Liver (tissue), 9 donors: ENCODE data around the gene RBM6. TPM values are rescaled to one million over a fixed set of nuclear protein-coding genes. Genes with fewer than 3 reads are reported as not detected.

Experiments used
- DNase-seq: peaks from one replicate; pipeline ENCODE4 v3.0.0-alpha.2; 2017; ENCODE audit warnings: low spot score
- H3K27ac ChIP-seq, 2 donors: one replicate each; pipeline ENCODE4 v1.7.0; 2013; ENCODE audit warnings: inconsistent platforms in 2 of 2, low read length in 2 of 2, control low read depth in 1 of 2, low read depth in 1 of 2, mild to moderate bottlenecking in 1 of 2
- H3K27me3 ChIP-seq, 4 donors: one replicate each; pipeline versions ENCODE4 v1.6.1 to v1.7.0; 2013; ENCODE audit warnings: low read length in 3 of 4, inconsistent platforms in 1 of 4, mild to moderate bottlenecking in 1 of 4, moderate library complexity in 1 of 4; ENCODE audit not compliant: control insufficient read depth in 4 of 4, insufficient read depth in 4 of 4
- H3K36me3 ChIP-seq, 4 donors: one replicate each; pipeline versions ENCODE4 v1.6.1 to v1.7.0; 2013; ENCODE audit warnings: low read length in 3 of 4, mild to moderate bottlenecking in 3 of 4, low read depth in 1 of 4, moderate library complexity in 1 of 4; ENCODE audit not compliant: control insufficient read depth in 4 of 4, insufficient read depth in 3 of 4
- H3K4me1 ChIP-seq, 4 donors: one replicate each; pipeline versions ENCODE4 v1.6.1 to v1.7.0; 2013; ENCODE audit warnings: low read length in 3 of 4, mild to moderate bottlenecking in 3 of 4, moderate library complexity in 1 of 4; ENCODE audit not compliant: control insufficient read depth in 4 of 4, insufficient read depth in 4 of 4
- H3K4me3 ChIP-seq, 3 donors: one replicate each; pipeline versions ENCODE4 v1.6.1 to v1.7.0; 2013; ENCODE audit warnings: low read length in 3 of 3, control low read depth in 1 of 3, low read depth in 1 of 3, mild to moderate bottlenecking in 1 of 3
- H3K9ac ChIP-seq, 2 donors: one replicate each; pipeline ENCODE4 v1.7.0; 2013; ENCODE audit warnings: low read length in 2 of 2, mild to moderate bottlenecking in 2 of 2, moderate library complexity in 2 of 2, control low read depth in 1 of 2, low read depth in 1 of 2
- H3K9me3 ChIP-seq, 4 donors: one replicate each; pipeline versions ENCODE4 v1.6.1 to v1.7.0; 2013; ENCODE audit warnings: low read length in 3 of 4; ENCODE audit not compliant: control insufficient read depth in 4 of 4
- EGR1 ChIP-seq, 2 donors: IDR thresholded peaks; 2 replicates each; pipeline ENCODE4 v1.6.1; 2016 to 2018; ENCODE audit warnings: antibody characterized with exemption in 2 of 2, low read depth in 2 of 2
- FOXA1 ChIP-seq: IDR thresholded peaks from 2 replicates; pipeline ENCODE4 v1.6.1; 2016; ENCODE audit warnings: antibody characterized with exemption
- FOXA2 ChIP-seq: IDR thresholded peaks from 2 replicates; pipeline ENCODE4 v1.6.1; 2016; ENCODE audit warnings: antibody characterized with exemption
- GABPA ChIP-seq, 2 donors: IDR thresholded peaks in 1 of 2; conservative IDR thresholded peaks in 1 of 2; 2 replicates each; pipeline ENCODE4 v1.6.1; 2016; ENCODE audit warnings: antibody characterized with exemption in 2 of 2, mild to moderate bottlenecking in 1 of 2, moderate library complexity in 1 of 2
- HNF4A ChIP-seq, 2 donors: conservative IDR thresholded peaks; 2 replicates each; pipeline ENCODE4 v1.6.1; 2016; ENCODE audit warnings: antibody characterized with exemption in 2 of 2, mild to moderate bottlenecking in 2 of 2
- HNF4G ChIP-seq: IDR thresholded peaks from 2 replicates; pipeline ENCODE4 v1.6.1; 2016; ENCODE audit warnings: antibody characterized with exemption
- JUND ChIP-seq, 2 donors: IDR thresholded peaks; 2 replicates each; pipeline ENCODE4 v1.6.1; 2016; ENCODE audit warnings: antibody characterized with exemption in 2 of 2
- NR2F2 ChIP-seq: IDR thresholded peaks from 2 replicates; pipeline ENCODE4 v1.6.1; 2016; ENCODE audit warnings: antibody characterized with exemption
- RAD21 ChIP-seq, 2 donors: IDR thresholded peaks; 2 replicates each; pipeline ENCODE4 v1.6.1; 2016; ENCODE audit warnings: antibody characterized with exemption in 2 of 2, mild to moderate bottlenecking in 2 of 2
- RXRA ChIP-seq, 2 donors: IDR thresholded peaks; 2 replicates each; pipeline ENCODE4 v1.6.1; 2017 to 2018; ENCODE audit warnings: antibody characterized with exemption in 2 of 2, mild to moderate bottlenecking in 1 of 2
- SP1 ChIP-seq: IDR thresholded peaks from 2 replicates; pipeline ENCODE4 v1.6.1; 2018; ENCODE audit warnings: antibody characterized with exemption, mild to moderate bottlenecking
- TAF1 ChIP-seq: conservative IDR thresholded peaks from 2 replicates; pipeline ENCODE4 v1.6.1; 2016; ENCODE audit warnings: antibody characterized with exemption, mild to moderate bottlenecking
- YY1 ChIP-seq: IDR thresholded peaks from 2 replicates; pipeline ENCODE4 v1.6.1; 2016; ENCODE audit warnings: antibody characterized with exemption, mild to moderate bottlenecking
- WGBS: extraction: QIAGEN DNeasy Blood & Tissue Kit; methylation state at CpG from one replicate; pipeline ENCODE4 v1.1.7; 2013; 5-methylcytosine and 5-hydroxymethylcytosine counted together
- polyA plus RNA-seq, 2 donors: library from polyadenylated mRNA; stranded (reverse) in 1 of 2; unstranded in 1 of 2; fragments of 200-250 nt in 1 of 2; fragments of >200 nt in 1 of 2; fragmentation: Nextera tagmentation in 1 of 2; extraction: Ambion mirVana in 1 of 2; gene quantifications; one replicate each; pipeline versions ENCODE4 v1.2.1 to v1.2.3, GENCODE V29; 2013 to 2015
- total RNA-seq, 2 donors: library from RNA; depleted of rRNA; stranded (reverse); fragments of >200 nt; gene quantifications; one replicate each; pipeline ENCODE4 v1.2.3, GENCODE V29; 2014
- TF ChIP-seq, protein P1 (sequence below): fragments of 150-350 bp; IDR thresholded peaks from 2 replicates; pipeline ENCODE4 v1.5.1; 2017; ENCODE audit warnings: improper control_type of control experiment, low read depth, low read length; ENCODE audit not compliant: missing input control
- TF ChIP-seq, protein P2 (sequence below): IDR thresholded peaks from 2 replicates; pipeline ENCODE4 v1.6.1; 2016; ENCODE audit warnings: antibody characterized with exemption
- TF ChIP-seq, protein P3 (sequence below): IDR thresholded peaks from 2 replicates; pipeline ENCODE4 v1.6.1; 2016; ENCODE audit warnings: antibody characterized with exemption
- TF ChIP-seq, protein P4 (sequence below): IDR thresholded peaks from 2 replicates; pipeline ENCODE4 v1.6.1; 2016; ENCODE audit warnings: antibody characterized with exemption, mild to moderate bottlenecking
- TF ChIP-seq, protein P5 (sequence below): IDR thresholded peaks from 2 replicates; pipeline ENCODE4 v1.6.1; 2016; ENCODE audit warnings: antibody characterized with exemption
- donor health status: healthy.
- donor health status: healthy.
- donor health status: healthy.
- donor health status: healthy.
- donor health status: healthy.

RBM6 gene
- total and polyA plus RNA-seq, 4 donors: 10.9 to 59.2 (median 37.5) TPM

DNA sequence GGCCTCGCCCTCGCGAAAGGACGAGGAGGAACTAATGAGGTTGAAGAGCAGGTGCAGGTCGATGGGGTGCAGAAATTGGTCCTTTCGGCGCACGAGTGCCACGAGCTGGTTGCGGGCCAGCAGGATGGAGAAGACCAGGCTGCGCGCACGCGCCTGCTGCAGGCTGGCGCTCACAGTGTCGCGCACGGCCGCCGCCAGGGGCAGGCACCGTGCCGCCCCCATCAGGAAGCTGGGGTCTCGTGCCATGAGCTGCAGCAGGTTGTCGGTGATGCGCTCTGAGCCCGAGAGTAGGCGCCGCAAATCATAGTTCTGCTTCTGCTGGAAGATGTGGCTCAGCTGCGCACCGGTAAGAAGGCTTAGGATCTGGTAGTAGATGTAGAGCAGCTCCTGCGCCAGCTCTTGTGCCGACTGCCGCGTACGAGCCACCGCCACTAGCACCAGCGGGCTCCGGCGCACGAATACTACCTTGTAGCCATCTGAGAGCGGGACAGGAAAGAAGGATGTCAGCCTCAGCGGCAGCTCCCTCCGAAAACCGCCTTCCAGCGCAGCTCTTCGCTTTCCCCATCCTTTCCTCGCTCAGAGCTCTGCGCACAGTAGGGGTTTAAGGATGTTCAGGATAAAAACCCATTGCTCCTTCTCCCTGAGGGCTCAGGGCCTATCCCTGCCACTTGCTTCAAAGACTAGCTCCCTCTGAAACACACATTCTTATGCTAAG is 29.4 kb upstream of the RBM6 start (continued):
- TF ChIP-seq, protein P1, sequence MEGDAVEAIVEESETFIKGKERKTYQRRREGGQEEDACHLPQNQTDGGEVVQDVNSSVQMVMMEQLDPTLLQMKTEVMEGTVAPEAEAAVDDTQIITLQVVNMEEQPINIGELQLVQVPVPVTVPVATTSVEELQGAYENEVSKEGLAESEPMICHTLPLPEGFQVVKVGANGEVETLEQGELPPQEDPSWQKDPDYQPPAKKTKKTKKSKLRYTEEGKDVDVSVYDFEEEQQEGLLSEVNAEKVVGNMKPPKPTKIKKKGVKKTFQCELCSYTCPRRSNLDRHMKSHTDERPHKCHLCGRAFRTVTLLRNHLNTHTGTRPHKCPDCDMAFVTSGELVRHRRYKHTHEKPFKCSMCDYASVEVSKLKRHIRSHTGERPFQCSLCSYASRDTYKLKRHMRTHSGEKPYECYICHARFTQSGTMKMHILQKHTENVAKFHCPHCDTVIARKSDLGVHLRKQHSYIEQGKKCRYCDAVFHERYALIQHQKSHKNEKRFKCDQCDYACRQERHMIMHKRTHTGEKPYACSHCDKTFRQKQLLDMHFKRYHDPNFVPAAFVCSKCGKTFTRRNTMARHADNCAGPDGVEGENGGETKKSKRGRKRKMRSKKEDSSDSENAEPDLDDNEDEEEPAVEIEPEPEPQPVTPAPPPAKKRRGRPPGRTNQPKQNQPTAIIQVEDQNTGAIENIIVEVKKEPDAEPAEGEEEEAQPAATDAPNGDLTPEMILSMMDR: no peak
- TF ChIP-seq JUND (IDR thresholded peaks at IDR 0.05) (no peak), FOXA2 (no peak), NR2F2 (no peak), RXRA (IDR thresholded peaks at IDR 0.05) (no peak), RAD21 (IDR thresholded peaks at IDR 0.05) (no peak), SP1 (no peak)
- TF ChIP-seq, protein P2, sequence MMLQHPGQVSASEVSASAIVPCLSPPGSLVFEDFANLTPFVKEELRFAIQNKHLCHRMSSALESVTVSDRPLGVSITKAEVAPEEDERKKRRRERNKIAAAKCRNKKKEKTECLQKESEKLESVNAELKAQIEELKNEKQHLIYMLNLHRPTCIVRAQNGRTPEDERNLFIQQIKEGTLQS: no peak

DNA sequence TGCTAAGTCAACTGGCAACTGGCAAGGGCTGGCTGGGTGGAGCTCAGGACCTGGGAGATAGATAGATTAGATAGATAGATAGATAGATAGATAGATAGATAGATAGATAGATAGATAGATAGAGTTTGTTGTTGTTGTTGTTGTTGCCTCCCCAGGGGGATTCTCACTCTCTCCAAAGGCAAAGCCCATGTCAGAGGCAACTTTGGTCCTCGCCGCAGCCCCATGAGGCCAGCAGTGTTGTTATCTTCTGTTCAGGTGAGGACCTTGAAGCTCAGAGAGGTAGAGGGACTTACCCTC is 28.9 kb upstream of the RBM6 start:
- H3K36me3 ChIP-seq: peaks cover 2 to 41% (median 6%) of the 10 kb centered on the region in 4 donors

More for the DNA sequence above, 28.9 kb upstream of the RBM6 start:
- Histone ChIP-seq H3K9me3 (no peaks in the 10 kb centered on the region), H3K4me3 (no peak overlapping the region), H3K9ac (no peak overlapping the region), H3K27ac (no peak overlapping the region), H3K27me3 (no peaks in the 10 kb centered on the region), H3K4me1 (peaks cover 0 to 4% (median under 1%) of the 10 kb centered on the region in 4 donors)
- TF ChIP-seq RXRA (IDR thresholded peaks at IDR 0.05) (no peak), HNF4A (conservative IDR thresholded peaks at IDR 0.05) (no peak), FOXA1 (no peak), JUND (IDR thresholded peaks at IDR 0.05) (no peak), EGR1 (IDR thresholded peaks at IDR 0.05; ENCODE audit: low read depth in 2 of 2) (no peak), TAF1 (no peak), SP1 (no peak), NR2F2 (no peak), RAD21 (IDR thresholded peaks at IDR 0.05) (no peak), GABPA (IDR thresholded peaks at IDR 0.05 in 1 of 2, conservative IDR thresholded peaks at IDR 0.05 in 1 of 2) (no peak), FOXA2 (no peak), YY1 (no peak), HNF4G (no peak)
- TF ChIP-seq, protein P3, sequence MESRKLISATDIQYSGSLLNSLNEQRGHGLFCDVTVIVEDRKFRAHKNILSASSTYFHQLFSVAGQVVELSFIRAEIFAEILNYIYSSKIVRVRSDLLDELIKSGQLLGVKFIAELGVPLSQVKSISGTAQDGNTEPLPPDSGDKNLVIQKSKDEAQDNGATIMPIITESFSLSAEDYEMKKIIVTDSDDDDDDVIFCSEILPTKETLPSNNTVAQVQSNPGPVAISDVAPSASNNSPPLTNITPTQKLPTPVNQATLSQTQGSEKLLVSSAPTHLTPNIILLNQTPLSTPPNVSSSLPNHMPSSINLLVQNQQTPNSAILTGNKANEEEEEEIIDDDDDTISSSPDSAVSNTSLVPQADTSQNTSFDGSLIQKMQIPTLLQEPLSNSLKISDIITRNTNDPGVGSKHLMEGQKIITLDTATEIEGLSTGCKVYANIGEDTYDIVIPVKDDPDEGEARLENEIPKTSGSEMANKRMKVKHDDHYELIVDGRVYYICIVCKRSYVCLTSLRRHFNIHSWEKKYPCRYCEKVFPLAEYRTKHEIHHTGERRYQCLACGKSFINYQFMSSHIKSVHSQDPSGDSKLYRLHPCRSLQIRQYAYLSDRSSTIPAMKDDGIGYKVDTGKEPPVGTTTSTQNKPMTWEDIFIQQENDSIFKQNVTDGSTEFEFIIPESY: no peak
- TF ChIP-seq, protein P1: no peak
- TF ChIP-seq, protein P4, sequence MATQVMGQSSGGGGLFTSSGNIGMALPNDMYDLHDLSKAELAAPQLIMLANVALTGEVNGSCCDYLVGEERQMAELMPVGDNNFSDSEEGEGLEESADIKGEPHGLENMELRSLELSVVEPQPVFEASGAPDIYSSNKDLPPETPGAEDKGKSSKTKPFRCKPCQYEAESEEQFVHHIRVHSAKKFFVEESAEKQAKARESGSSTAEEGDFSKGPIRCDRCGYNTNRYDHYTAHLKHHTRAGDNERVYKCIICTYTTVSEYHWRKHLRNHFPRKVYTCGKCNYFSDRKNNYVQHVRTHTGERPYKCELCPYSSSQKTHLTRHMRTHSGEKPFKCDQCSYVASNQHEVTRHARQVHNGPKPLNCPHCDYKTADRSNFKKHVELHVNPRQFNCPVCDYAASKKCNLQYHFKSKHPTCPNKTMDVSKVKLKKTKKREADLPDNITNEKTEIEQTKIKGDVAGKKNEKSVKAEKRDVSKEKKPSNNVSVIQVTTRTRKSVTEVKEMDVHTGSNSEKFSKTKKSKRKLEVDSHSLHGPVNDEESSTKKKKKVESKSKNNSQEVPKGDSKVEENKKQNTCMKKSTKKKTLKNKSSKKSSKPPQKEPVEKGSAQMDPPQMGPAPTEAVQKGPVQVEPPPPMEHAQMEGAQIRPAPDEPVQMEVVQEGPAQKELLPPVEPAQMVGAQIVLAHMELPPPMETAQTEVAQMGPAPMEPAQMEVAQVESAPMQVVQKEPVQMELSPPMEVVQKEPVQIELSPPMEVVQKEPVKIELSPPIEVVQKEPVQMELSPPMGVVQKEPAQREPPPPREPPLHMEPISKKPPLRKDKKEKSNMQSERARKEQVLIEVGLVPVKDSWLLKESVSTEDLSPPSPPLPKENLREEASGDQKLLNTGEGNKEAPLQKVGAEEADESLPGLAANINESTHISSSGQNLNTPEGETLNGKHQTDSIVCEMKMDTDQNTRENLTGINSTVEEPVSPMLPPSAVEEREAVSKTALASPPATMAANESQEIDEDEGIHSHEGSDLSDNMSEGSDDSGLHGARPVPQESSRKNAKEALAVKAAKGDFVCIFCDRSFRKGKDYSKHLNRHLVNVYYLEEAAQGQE: no peak
- TF ChIP-seq, protein P2: no peak
- TF ChIP-seq, protein P5, sequence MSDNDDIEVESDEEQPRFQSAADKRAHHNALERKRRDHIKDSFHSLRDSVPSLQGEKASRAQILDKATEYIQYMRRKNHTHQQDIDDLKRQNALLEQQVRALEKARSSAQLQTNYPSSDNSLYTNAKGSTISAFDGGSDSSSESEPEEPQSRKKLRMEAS: no peak
- no peak for DNase-seq
- WGBS: 99% methylated on average over 2 of the region's 2 CpGs
